Measurements from ENCODE around the gene OR8B3.

DNA sequence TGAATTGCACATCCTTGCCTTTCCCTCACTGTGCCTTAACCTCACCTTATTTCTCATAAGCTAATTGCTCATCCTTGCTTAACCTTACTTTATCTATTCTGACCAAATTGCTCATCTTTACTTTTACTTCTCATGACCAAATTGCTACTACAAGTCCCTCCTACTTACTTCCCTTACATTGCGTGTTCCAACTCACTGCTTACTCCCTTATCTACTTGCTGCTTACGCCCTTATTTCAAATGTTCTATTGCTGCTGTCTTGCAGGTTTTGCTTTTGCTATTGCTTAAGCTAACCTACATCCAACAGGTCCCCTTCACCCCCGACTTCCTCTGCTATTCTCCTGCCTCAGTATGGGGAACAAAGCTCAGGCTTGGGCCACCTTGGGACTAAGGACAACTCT lies 22.5 kb downstream of the OR8B3 start:
- TF ChIP-seq, protein P1, sequence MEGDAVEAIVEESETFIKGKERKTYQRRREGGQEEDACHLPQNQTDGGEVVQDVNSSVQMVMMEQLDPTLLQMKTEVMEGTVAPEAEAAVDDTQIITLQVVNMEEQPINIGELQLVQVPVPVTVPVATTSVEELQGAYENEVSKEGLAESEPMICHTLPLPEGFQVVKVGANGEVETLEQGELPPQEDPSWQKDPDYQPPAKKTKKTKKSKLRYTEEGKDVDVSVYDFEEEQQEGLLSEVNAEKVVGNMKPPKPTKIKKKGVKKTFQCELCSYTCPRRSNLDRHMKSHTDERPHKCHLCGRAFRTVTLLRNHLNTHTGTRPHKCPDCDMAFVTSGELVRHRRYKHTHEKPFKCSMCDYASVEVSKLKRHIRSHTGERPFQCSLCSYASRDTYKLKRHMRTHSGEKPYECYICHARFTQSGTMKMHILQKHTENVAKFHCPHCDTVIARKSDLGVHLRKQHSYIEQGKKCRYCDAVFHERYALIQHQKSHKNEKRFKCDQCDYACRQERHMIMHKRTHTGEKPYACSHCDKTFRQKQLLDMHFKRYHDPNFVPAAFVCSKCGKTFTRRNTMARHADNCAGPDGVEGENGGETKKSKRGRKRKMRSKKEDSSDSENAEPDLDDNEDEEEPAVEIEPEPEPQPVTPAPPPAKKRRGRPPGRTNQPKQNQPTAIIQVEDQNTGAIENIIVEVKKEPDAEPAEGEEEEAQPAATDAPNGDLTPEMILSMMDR (IDR thresholded peaks at IDR 0.05) = no peak
- no peak for TF ChIP-seq EZH2phosphoT487 (IDR thresholded peaks at IDR 0.05)
- no peak for TF ChIP-seq EZH2 (IDR thresholded peaks at IDR 0.05)
